Mammary epithelial cell (primary cell): ENCODE results near the gene PRPF8.
"Not testable (repeated sequence)": the region's sequence is repeated elsewhere in the genome, so short reads cannot be mapped to it uniquely, and the experiment has no call there.

Experiments used
- EZH2 ChIP-seq: IDR thresholded peaks from 2 replicates; pipeline ENCODE4 v1.6.1; 2012; ENCODE audit warnings: low read length, inconsistent platforms, borderline replicate concordance
- TF ChIP-seq, protein P1 (sequence below), 2 donors: IDR thresholded peaks in 1 of 2; conservative IDR thresholded peaks in 1 of 2; 2 replicates each; pipeline ENCODE4 v1.5.1; 2011 to 2012; ENCODE audit warnings: inconsistent platforms in 2 of 2, low read length in 2 of 2, mild to moderate bottlenecking in 2 of 2, control low read depth in 1 of 2, low read depth in 1 of 2; ENCODE audit not compliant: insufficient read depth in 1 of 2; ENCODE audit errors: extremely low read depth in 1 of 2

DNA sequence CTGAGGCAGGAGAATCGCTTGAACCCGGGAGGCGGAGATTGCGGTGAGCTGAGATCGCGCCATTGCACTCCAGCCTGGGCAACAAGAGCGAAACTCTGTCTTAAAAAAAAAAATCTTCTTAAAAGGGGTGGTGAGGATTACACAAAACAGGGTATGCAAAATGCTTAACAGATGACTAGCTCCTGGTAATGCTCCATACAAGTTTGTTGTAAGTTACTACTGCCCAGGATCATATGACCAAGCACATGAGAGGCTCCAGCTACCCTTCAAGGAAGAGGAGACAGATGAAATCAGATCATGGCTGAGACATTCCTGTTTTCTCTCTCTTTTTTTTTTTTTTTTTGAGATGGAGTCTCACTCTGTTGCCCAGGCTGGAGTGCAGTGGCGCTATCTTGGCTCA lies 37.4 kb upstream of the PRPF8 start:
- TF ChIP-seq, protein P1, sequence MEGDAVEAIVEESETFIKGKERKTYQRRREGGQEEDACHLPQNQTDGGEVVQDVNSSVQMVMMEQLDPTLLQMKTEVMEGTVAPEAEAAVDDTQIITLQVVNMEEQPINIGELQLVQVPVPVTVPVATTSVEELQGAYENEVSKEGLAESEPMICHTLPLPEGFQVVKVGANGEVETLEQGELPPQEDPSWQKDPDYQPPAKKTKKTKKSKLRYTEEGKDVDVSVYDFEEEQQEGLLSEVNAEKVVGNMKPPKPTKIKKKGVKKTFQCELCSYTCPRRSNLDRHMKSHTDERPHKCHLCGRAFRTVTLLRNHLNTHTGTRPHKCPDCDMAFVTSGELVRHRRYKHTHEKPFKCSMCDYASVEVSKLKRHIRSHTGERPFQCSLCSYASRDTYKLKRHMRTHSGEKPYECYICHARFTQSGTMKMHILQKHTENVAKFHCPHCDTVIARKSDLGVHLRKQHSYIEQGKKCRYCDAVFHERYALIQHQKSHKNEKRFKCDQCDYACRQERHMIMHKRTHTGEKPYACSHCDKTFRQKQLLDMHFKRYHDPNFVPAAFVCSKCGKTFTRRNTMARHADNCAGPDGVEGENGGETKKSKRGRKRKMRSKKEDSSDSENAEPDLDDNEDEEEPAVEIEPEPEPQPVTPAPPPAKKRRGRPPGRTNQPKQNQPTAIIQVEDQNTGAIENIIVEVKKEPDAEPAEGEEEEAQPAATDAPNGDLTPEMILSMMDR (conservative IDR thresholded peaks at IDR 0.05 in 1 of 2, IDR thresholded peaks at IDR 0.05 in 1 of 2; ENCODE audit: extremely low read depth in 1 of 2, insufficient read depth in 1 of 2, low read depth in 1 of 2, low read length in 2 of 2), result not testable (repeated sequence)
- not testable (repeated sequence) for TF ChIP-seq EZH2
